LNCaP clone FGC (cell line): Measurements from ENCODE around the gene ZNF43.

Experiments used
- DNase-seq: peaks from one replicate; pipeline ENCODE4 v3.0.0-alpha.2; 2011; ENCODE audit warnings: low read depth
- H3K4me3 ChIP-seq: 2 replicates; pipeline ENCODE4 v1.5.1; 2011; ENCODE audit warnings: mild to moderate bottlenecking, low read depth, low read length, control low read depth
- CTCF ChIP-seq: IDR thresholded peaks from 2 replicates; pipeline ENCODE4 v1.5.1; 2012; ENCODE audit warnings: mild to moderate bottlenecking; ENCODE audit not compliant: control insufficient read depth, insufficient read depth; ENCODE audit errors: extremely low read depth

ZNF43 gene

GRCh38 chr19:21841081-21841480 lies 5.1 kb upstream of the ZNF43 start:
- no peak for TF ChIP-seq CTCF
- no peak overlapping the region for H3K4me3 ChIP-seq
- no peak for DNase-seq

- H3K4me3 ChIP-seq, result no peak overlapping the region
- DNase-seq, result no peak
- TF ChIP-seq CTCF, result no peak
Observed at GRCh38 chr19:21839976-21840375, 4.0 kb upstream of the ZNF43 start.

- H3K4me3 ChIP-seq, result no peak overlapping the region
- DNase-seq, result no peak
- no peak for TF ChIP-seq CTCF
Observed at GRCh38 chr19:21838646-21839045, 2.7 kb upstream of the ZNF43 start.

GRCh38 chr19:21835429-21835809 lies 563 bp downstream of the ZNF43 start:
- H3K4me3 ChIP-seq, result peak overlapping the region; percentile 92
- no peak for DNase-seq
- no peak for TF ChIP-seq CTCF

GRCh38 chr19:21833733-21834132 lies 2.2 kb downstream of the ZNF43 start:
- TF ChIP-seq CTCF, result no peak
- DNase-seq, result no peak
- no peak overlapping the region for H3K4me3 ChIP-seq

GRCh38 chr19:21824679-21825078 lies 11.3 kb downstream of the ZNF43 start:
- TF ChIP-seq CTCF, result no peak

GRCh38 chr19:21823224-21823623 lies 12.8 kb downstream of the ZNF43 start:
- no peak for TF ChIP-seq CTCF
- H3K4me3 ChIP-seq, result no peak overlapping the region
- no peak for DNase-seq

More at GRCh38 chr19:21824679-21825078, 11.3 kb downstream of the ZNF43 start:
- no peak for DNase-seq
- no peak overlapping the region for H3K4me3 ChIP-seq
